ENCODE data around the gene ENTPD8. TPM values are rescaled to one million over a fixed set of nuclear protein-coding genes. Genes with fewer than 3 reads are reported as not detected.

The ENTPD8 gene
- total RNA-seq, result not detected in 2 replicates

GRCh38 chr9:137441289-137441934 is at the start of gene ENTPD8:
Gene ENTPD8, minus strand, starts transcription at chr9:137441357. Its CDS starts 3,072 bp downstream, at chr9:137438285.

GRCh38 chr9:137459152-137459600 is 18.0 kb upstream of the ENTPD8 start, which contains the start of gene NSMF:
Gene NSMF, minus strand, starts transcription at chr9:137459334. Its CDS starts 232 bp downstream, at chr9:137459102.

GRCh38 chr9:137422604-137423513 is 18.3 kb downstream of the ENTPD8 start, which contains the start of the genes EXD3 and NOXA1:
Gene EXD3, minus strand, starts transcription at chr9:137423162. Its CDS starts 27,805 bp downstream, at chr9:137395357.
Gene NOXA1, plus strand, starts transcription at chr9:137423393. Its CDS starts 137 bp downstream, at chr9:137423530.

Other genes starting within 250 kb of the ENTPD8 start
- 6.2 and 11.9 TPM in 2 replicates for gene TPRN, start 240.6 kb downstream of the ENTPD8 start, total RNA-seq
- 32.0 and 34.6 TPM in 2 replicates for gene TMEM203, start 235.7 kb downstream of the ENTPD8 start, total RNA-seq
- gene NDOR1, start 235.7 kb downstream of the ENTPD8 start, total RNA-seq, result 6.2 and 8.4 TPM in 2 replicates
- gene RNF208, start 219.1 kb downstream of the ENTPD8 start, total RNA-seq, result not detected in 2 replicates
- gene CYSRT1, start 216.2 kb downstream of the ENTPD8 start, total RNA-seq, result 0.37 and 0.39 TPM in 2 replicates
- gene RNF224, start 213.9 kb downstream of the ENTPD8 start, total RNA-seq, result not detected in 2 replicates
- not detected in 2 replicates for gene SLC34A3, start 210.5 kb downstream of the ENTPD8 start, total RNA-seq
- gene TUBB4B, start 200.1 kb downstream of the ENTPD8 start, total RNA-seq, result 230 and 358 TPM in 2 replicates
- not detected in 2 replicates for gene STPG3, start 190.1 kb downstream of the ENTPD8 start, total RNA-seq
- 50.7 and 70.4 TPM in 2 replicates for gene NELFB, start 186.0 kb downstream of the ENTPD8 start, total RNA-seq
- 4.0 and 16.0 TPM in 2 replicates for gene TOR4A, start 163.6 kb downstream of the ENTPD8 start, total RNA-seq
- gene NRARP, start 139.1 kb downstream of the ENTPD8 start, total RNA-seq, result 0.20 TPM in 1 of 2 replicates, not detected in the other
- gene EXD3, start 18.2 kb downstream of the ENTPD8 start, total RNA-seq, result 4.0 and 4.3 TPM in 2 replicates
- gene NOXA1, start 18.0 kb downstream of the ENTPD8 start, total RNA-seq, result 0.20 and 0.37 TPM in 2 replicates
- gene NSMF, start 18.0 kb upstream of the ENTPD8 start, total RNA-seq, result 31.2 and 34.6 TPM in 2 replicates
- gene PNPLA7, start 109.0 kb upstream of the ENTPD8 start, total RNA-seq, result 0.98 and 1.1 TPM in 2 replicates
- 36.2 and 50.0 TPM in 2 replicates for gene MRPL41, start 110.5 kb upstream of the ENTPD8 start, total RNA-seq
- gene DPH7, start 137.6 kb upstream of the ENTPD8 start, total RNA-seq, result 14.7 and 21.9 TPM in 2 replicates
- 14.7 and 29.1 TPM in 2 replicates for gene ZMYND19, start 149.2 kb upstream of the ENTPD8 start, total RNA-seq
- gene ARRDC1, start 164.3 kb upstream of the ENTPD8 start, total RNA-seq, result 21.7 and 25.4 TPM in 2 replicates
- 30.1 and 46.7 TPM in 2 replicates for gene EHMT1, start 177.6 kb upstream of the ENTPD8 start, total RNA-seq

Data from subcutaneous preadipocyte (primary cell).